Prostate gland (tissue), 2 donors: Measurements from ENCODE around the gene CRB1.
"Not testable (repeated sequence)": the region's sequence is repeated elsewhere in the genome, so short reads cannot be mapped to it uniquely, and the experiment has no call there.

Experiments
- CTCF ChIP-seq, 4 experiments: fragments of 200-600 bp in 2 of 4; fragments of 450-650 bp in 2 of 4; sonication (generic) in 2 of 4; IDR thresholded peaks; 1 replicate in 3 of 4; 2 replicates in 1 of 4; pipeline ENCODE4 v1.5.1; 2016 to 2019; ENCODE audit warnings: antibody characterized with exemption in 4 of 4, mild to moderate bottlenecking in 2 of 4, moderate library complexity in 2 of 4
- POLR2A ChIP-seq: fragments of 450-650 bp; IDR thresholded peaks from one replicate; pipeline ENCODE4 v1.6.1; 2016; ENCODE audit warnings: antibody characterized with exemption, mild to moderate bottlenecking
- POLR2AphosphoS5 ChIP-seq: sonication (generic); formaldehyde crosslinking; IDR thresholded peaks from one replicate; pipeline ENCODE4 v1.6.1; 2017; ENCODE audit warnings: antibody characterized with exemption

GRCh38 chr1:197491505-197491904 is 223.5 kb downstream of the CRB1 start:
- not testable (repeated sequence) for TF ChIP-seq CTCF (IDR thresholded peaks at IDR 0.05); POLR2AphosphoS5; POLR2A
